Measurements from ENCODE around the gene LIF.

GRCh38 chr22:30216710-30217109 is 29.8 kb downstream of the LIF start:
- TF ChIP-seq ZNF521 (tag by site-specific recombination; IDR thresholded peaks at IDR 0.05) (no peak), ZNF324 (tag by site-specific recombination; IDR thresholded peaks at IDR 0.05) (no peak), TSHZ1 (tag by site-specific recombination; IDR thresholded peaks at IDR 0.05; ENCODE audit: borderline replicate concordance) (no peak), ZNF707 (tag by site-specific recombination; IDR thresholded peaks at IDR 0.05) (no peak), ZNF280D (tag by site-specific recombination; IDR thresholded peaks at IDR 0.05) (no peak), ELK4 (IDR thresholded peaks at IDR 0.05; ENCODE audit: borderline replicate concordance, low read depth, low read length) (no peak), REST (tag by site-specific recombination; IDR thresholded peaks at IDR 0.05) (no peak), ZBTB8A (tag by site-specific recombination; IDR thresholded peaks at IDR 0.05) (no peak), ZNF302 (tag by site-specific recombination; IDR thresholded peaks at IDR 0.05; ENCODE audit: low read depth) (no peak), CTCF (tag by site-specific recombination; IDR thresholded peaks at IDR 0.05) (no peak), ZNF423 (tag by site-specific recombination; IDR thresholded peaks at IDR 0.05) (no peak)

Measured in HEK293 (cell line).